OCI-LY1 (cell line): ENCODE data around the gene SLC5A3.

Experiments used
- EZH2 ChIP-seq: fragments of 200-600 bp; sonication (generic), shearing (Covaris generic); IDR thresholded peaks from 2 replicates; pipeline ENCODE4 v1.8.0; 2017; ENCODE audit warnings: borderline replicate concordance, mixed run types, mild to moderate bottlenecking, antibody characterized with exemption, low read length, moderate library complexity, mixed read lengths
- TF ChIP-seq, protein P1 (sequence below): fragments of 200-600 bp; sonication (generic), shearing (Covaris generic); IDR thresholded peaks from 2 replicates; pipeline ENCODE4 v1.5.1; 2017; ENCODE audit warnings: mild to moderate bottlenecking, antibody characterized with exemption, low read length, moderate library complexity, mixed read lengths

DNA sequence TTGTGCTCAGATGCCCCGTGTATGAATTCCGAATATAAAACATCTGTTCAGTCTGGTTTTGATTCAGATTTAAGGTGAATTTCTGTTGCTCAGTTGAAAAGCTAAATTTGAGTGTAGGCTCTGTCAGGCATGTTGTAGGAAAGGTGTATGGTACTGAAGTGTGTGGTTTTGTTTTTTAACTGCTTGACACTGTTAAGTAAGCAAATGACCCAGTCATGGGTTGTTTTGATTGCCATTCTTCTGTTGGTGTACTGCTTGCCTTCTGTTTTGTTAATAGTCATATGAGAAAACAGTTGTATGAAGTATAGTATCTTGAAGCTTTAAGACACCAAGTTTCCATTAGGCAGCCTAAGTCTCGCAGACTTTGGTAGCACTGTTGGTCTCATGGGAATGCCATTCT, 10.0 kb downstream of the SLC5A3 start:
- TF ChIP-seq, protein P1, sequence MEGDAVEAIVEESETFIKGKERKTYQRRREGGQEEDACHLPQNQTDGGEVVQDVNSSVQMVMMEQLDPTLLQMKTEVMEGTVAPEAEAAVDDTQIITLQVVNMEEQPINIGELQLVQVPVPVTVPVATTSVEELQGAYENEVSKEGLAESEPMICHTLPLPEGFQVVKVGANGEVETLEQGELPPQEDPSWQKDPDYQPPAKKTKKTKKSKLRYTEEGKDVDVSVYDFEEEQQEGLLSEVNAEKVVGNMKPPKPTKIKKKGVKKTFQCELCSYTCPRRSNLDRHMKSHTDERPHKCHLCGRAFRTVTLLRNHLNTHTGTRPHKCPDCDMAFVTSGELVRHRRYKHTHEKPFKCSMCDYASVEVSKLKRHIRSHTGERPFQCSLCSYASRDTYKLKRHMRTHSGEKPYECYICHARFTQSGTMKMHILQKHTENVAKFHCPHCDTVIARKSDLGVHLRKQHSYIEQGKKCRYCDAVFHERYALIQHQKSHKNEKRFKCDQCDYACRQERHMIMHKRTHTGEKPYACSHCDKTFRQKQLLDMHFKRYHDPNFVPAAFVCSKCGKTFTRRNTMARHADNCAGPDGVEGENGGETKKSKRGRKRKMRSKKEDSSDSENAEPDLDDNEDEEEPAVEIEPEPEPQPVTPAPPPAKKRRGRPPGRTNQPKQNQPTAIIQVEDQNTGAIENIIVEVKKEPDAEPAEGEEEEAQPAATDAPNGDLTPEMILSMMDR, result no peak
- TF ChIP-seq EZH2, result no peak
